IMR-90 (cell line): Measurements from ENCODE around the gene IL18BP. TPM values are rescaled to one million over a fixed set of nuclear protein-coding genes. Genes with fewer than 3 reads are reported as not detected.

ENCODE experiments used
- ATAC-seq: fragments of 200-7000 bp; cut with Tn5 transposase; 2 replicates; pipeline ENCODE4 v1.9.1; 2020; ENCODE audit warnings: low read depth, mild to moderate bottlenecking, moderate library complexity
- BruUV-seq: library from RNA; stranded (reverse); fragments of 400-500 nt; replicated peaks from 2 replicates; lab custom pipeline; 2021; lab: Mats Ljungman, UMichigan
- CTCF ChIA-PET: fragments of 300-600 bp; formaldehyde crosslinking; extraction: SDS; loops from one replicate; lab custom pipeline; 2021; ENCODE audit warnings: antibody characterized with exemption; lab: Yijun Ruan, JAX
- POLR2A ChIA-PET: fragments of 300-600 bp; sonication (Branson Sonifier 250); formaldehyde crosslinking; loops from one replicate; lab custom pipeline; 2022; ENCODE audit warnings: antibody characterized with exemption; ENCODE audit not compliant: unreplicated experiment; lab: Charles Lee
- DNase-seq: peaks from one replicate; pipeline ENCODE4 v3.0.0; 2013
- H2AFZ ChIP-seq: replicated peaks from 2 replicates; pipeline ENCODE3; 2013; ENCODE audit warnings: low read length, mild to moderate bottlenecking; ENCODE audit not compliant: poor library complexity
- H2AK5ac ChIP-seq: 2 replicates; pipeline ENCODE4 v1.6.1; 2013; ENCODE audit warnings: low read depth, low read length, inconsistent platforms
- H2AK9ac ChIP-seq: replicated peaks from 2 replicates; pipeline ENCODE3; 2013; ENCODE audit warnings: mild to moderate bottlenecking, low read depth, low read length, moderate library complexity; ENCODE audit not compliant: poor library complexity
- H2BK120ac ChIP-seq: 2 replicates; pipeline ENCODE4 v1.6.1; 2013; ENCODE audit warnings: low read depth, low read length, inconsistent platforms
- H2BK15ac ChIP-seq: 3 replicates; pipeline ENCODE4 v1.6.1; 2013; ENCODE audit warnings: low read depth, low read length, inconsistent platforms
- H2BK20ac ChIP-seq: 2 replicates; pipeline ENCODE4 v1.6.1; 2013; ENCODE audit warnings: low read depth, mild to moderate bottlenecking, inconsistent platforms, low read length, moderate library complexity
- H2BK5ac ChIP-seq: 2 replicates; pipeline ENCODE4 v1.6.1; 2013; ENCODE audit warnings: mild to moderate bottlenecking, low read depth, low read length, inconsistent platforms; ENCODE audit not compliant: poor library complexity, severe bottlenecking
- H3K14ac ChIP-seq: replicated peaks from 2 replicates; pipeline ENCODE4 v1.6.1; 2013; ENCODE audit warnings: low read depth, low read length, inconsistent platforms
- H3K18ac ChIP-seq: 2 replicates; pipeline ENCODE4 v1.6.1; 2013; ENCODE audit warnings: low read depth, low read length, control low read depth
- H3K23ac ChIP-seq: 2 replicates; pipeline ENCODE4 v1.6.1; 2013; ENCODE audit warnings: low read depth, low read length, inconsistent platforms
- H3K27ac ChIP-seq: 2 replicates; pipeline ENCODE4 v1.5.1; 2013; ENCODE audit warnings: mild to moderate bottlenecking, control low read depth, low read length; ENCODE audit not compliant: insufficient read depth
- H3K27me3 ChIP-seq: 2 replicates; pipeline ENCODE4 v1.6.1; 2013; ENCODE audit warnings: low read length; ENCODE audit not compliant: control insufficient read depth, insufficient read depth
- H3K36me3 ChIP-seq: 2 replicates; pipeline ENCODE4 v1.6.1; 2013; ENCODE audit warnings: low read length, mixed read lengths; ENCODE audit not compliant: control insufficient read depth, insufficient read depth
- H3K4ac ChIP-seq: 2 replicates; pipeline ENCODE4 v1.6.1; 2013; ENCODE audit warnings: low read depth, low read length, inconsistent platforms
- H3K4me1 ChIP-seq: 2 replicates; pipeline ENCODE4 v1.6.1; 2013; ENCODE audit warnings: low read length, mixed read lengths; ENCODE audit not compliant: control insufficient read depth, insufficient read depth
- H3K4me2 ChIP-seq: 2 replicates; pipeline ENCODE4 v1.6.1; 2013; ENCODE audit warnings: low read depth, mild to moderate bottlenecking, control low read depth, low read length, moderate library complexity
- H3K4me3 ChIP-seq: 2 replicates; pipeline ENCODE4 v1.5.1; 2013; ENCODE audit warnings: low read depth, mild to moderate bottlenecking, control low read depth, low read length, moderate library complexity; ENCODE audit not compliant: insufficient read depth
- H3K56ac ChIP-seq: 2 replicates; pipeline ENCODE4 v1.6.1; 2013; ENCODE audit warnings: low read length, inconsistent platforms; ENCODE audit not compliant: insufficient read depth; ENCODE audit errors: extremely low read depth
- H3K79me1 ChIP-seq, 2 experiments: 2 replicates each; pipeline ENCODE4 v1.6.1; 2013; ENCODE audit warnings: low read length in 2 of 2, inconsistent platforms in 1 of 2, low read depth in 1 of 2
- H3K9ac ChIP-seq: 2 replicates; pipeline ENCODE4 v1.6.1; 2013; ENCODE audit warnings: low read depth, low read length, control low read depth
- H3K9me1 ChIP-seq: 2 replicates; pipeline ENCODE4 v1.6.1; 2013; ENCODE audit warnings: low read length, inconsistent platforms; ENCODE audit not compliant: insufficient read depth
- H3K9me3 ChIP-seq: 2 replicates; pipeline ENCODE4 v1.6.1; 2013; ENCODE audit warnings: low read length; ENCODE audit not compliant: control insufficient read depth, insufficient read depth
- H4K20me1 ChIP-seq: 2 replicates; pipeline ENCODE4 v1.6.1; 2013; ENCODE audit warnings: low read length, inconsistent platforms; ENCODE audit not compliant: insufficient read depth
- H4K5ac ChIP-seq: 2 replicates; pipeline ENCODE4 v1.6.1; 2013; ENCODE audit warnings: mild to moderate bottlenecking, low read depth, low read length, control low read depth
- H4K8ac ChIP-seq, 2 experiments: 2 replicates each; pipeline ENCODE4 v1.6.1; 2013; ENCODE audit warnings: low read depth in 2 of 2, low read length in 2 of 2, control low read depth in 1 of 2, inconsistent platforms in 1 of 2
- H4K91ac ChIP-seq: 2 replicates; pipeline ENCODE4 v1.6.1; 2013; ENCODE audit warnings: low read depth, low read length, inconsistent platforms; ENCODE audit not compliant: insufficient read depth
- BHLHE40 ChIP-seq: fragments of 150-350 bp; IDR thresholded peaks from 2 replicates; pipeline ENCODE4 v1.6.1; 2016; ENCODE audit warnings: mild to moderate bottlenecking, low read depth, low read length
- CEBPB ChIP-seq: IDR thresholded peaks from 2 replicates; pipeline ENCODE4 v1.6.1; 2012; ENCODE audit warnings: low read depth, low read length, improper control_type of control experiment
- CHD1 ChIP-seq: IDR thresholded peaks from 2 replicates; pipeline ENCODE4 v1.6.1; 2012; ENCODE audit warnings: low read depth, low read length, improper control_type of control experiment
- CTCF ChIP-seq: conservative IDR thresholded peaks from 2 replicates; pipeline ENCODE4 v1.5.1; 2012; ENCODE audit warnings: mild to moderate bottlenecking, low read depth, low read length, improper control_type of control experiment
- ELK1 ChIP-seq: fragments of 150-350 bp; IDR thresholded peaks from 2 replicates; pipeline ENCODE4 v1.6.1; 2016; ENCODE audit warnings: low read depth, mild to moderate bottlenecking, low read length, moderate library complexity, borderline replicate concordance
- FOS ChIP-seq: fragments of 150-350 bp; IDR thresholded peaks from 2 replicates; pipeline ENCODE4 v1.6.1; 2016; ENCODE audit warnings: low read depth, low read length
- MAFK ChIP-seq: IDR thresholded peaks from 2 replicates; pipeline ENCODE4 v1.6.1; 2012; ENCODE audit warnings: low read depth, low read length, improper control_type of control experiment
- MAZ ChIP-seq: IDR thresholded peaks from 2 replicates; pipeline ENCODE4 v1.6.1; 2012; ENCODE audit warnings: low read depth, mild to moderate bottlenecking, low read length, improper control_type of control experiment, moderate library complexity, borderline replicate concordance
- MXI1 ChIP-seq: IDR thresholded peaks from 2 replicates; pipeline ENCODE4 v1.6.1; 2012; ENCODE audit warnings: low read depth, mild to moderate bottlenecking, low read length, moderate library complexity, borderline replicate concordance
- NFE2L2 ChIP-seq: fragments of 150-350 bp; IDR thresholded peaks from 2 replicates; pipeline ENCODE4 v1.6.1; 2016; ENCODE audit warnings: low read depth, mild to moderate bottlenecking, low read length
- POLR2A ChIP-seq: IDR thresholded peaks from 2 replicates; pipeline ENCODE4 v1.6.1; 2012; ENCODE audit warnings: mild to moderate bottlenecking, low read depth, low read length
- RAD21 ChIP-seq: IDR thresholded peaks from 2 replicates; pipeline ENCODE4 v1.6.1; 2012; ENCODE audit warnings: low read length, improper control_type of control experiment
- RCOR1 ChIP-seq: IDR thresholded peaks from 2 replicates; pipeline ENCODE4 v1.6.1; 2012; ENCODE audit warnings: mild to moderate bottlenecking, low read length, improper control_type of control experiment; ENCODE audit not compliant: insufficient replicate concordance
- RFX5 ChIP-seq: IDR thresholded peaks from 2 replicates; pipeline ENCODE4 v1.8.0; 2012; ENCODE audit warnings: low read depth, mild to moderate bottlenecking, low read length, moderate library complexity
- SMC3 ChIP-seq: fragments of 150-350 bp; IDR thresholded peaks from 2 replicates; pipeline ENCODE4 v1.6.1; 2016; ENCODE audit warnings: low read depth, mild to moderate bottlenecking, antibody characterized with exemption, low read length, moderate library complexity
- USF2 ChIP-seq: fragments of 150-350 bp; IDR thresholded peaks from 2 replicates; pipeline ENCODE4 v1.6.1; 2017; ENCODE audit warnings: mild to moderate bottlenecking, antibody characterized with exemption, low read length, low read depth
- WGBS, 2 experiments: methylation state at CpG; one replicate each; pipeline versions ENCODE4 v1.1.5 to v1.1.7; 2013; ENCODE audit warnings: missing lambda C conversion rate in 2 of 2; ENCODE audit not compliant: insufficient read length in 1 of 2; ENCODE audit errors: extremely low coverage in 2 of 2; 5-methylcytosine and 5-hydroxymethylcytosine counted together
- dilution Hi-C: fragments of 300-500 bp; cut with HindIII; formaldehyde crosslinking; loops from one replicate; pipeline ENCODE4 v1.14.3; 2018; ENCODE audit warnings: low sequenced_read_pairs; ENCODE audit not compliant: unreplicated experiment
- in situ Hi-C: fragments of 300-500 bp; cut with MboI; formaldehyde crosslinking; loops from 3 replicates; pipeline ENCODE4 v1.14.3; 2019; ENCODE audit warnings: low sequenced_read_pairs, inconsistent platforms, mixed read lengths
- intact Hi-C: fragments of 100-400 bp; cut with micrococcal nuclease; formaldehyde crosslinking; loops from 2 replicates; pipeline ENCODE4 v1.10.0; 2022
- polyA plus RNA-seq, 3 experiments: library from polyadenylated mRNA; depleted of rRNA; stranded (reverse); fragments of >200 nt; gene quantifications; 2 replicates each; pipeline ENCODE4 v1.2.3, GENCODE V29; 2012; ENCODE audit warnings: low replicate concordance in 1 of 3
- total RNA-seq: library from RNA; depleted of rRNA; stranded (reverse); fragments of >200 nt; gene quantifications from 2 replicates; pipeline ENCODE4 v1.2.3, GENCODE V29; 2012

The IL18BP gene
- total and polyA plus RNA-seq, 2 of the 4 experiments (the other 2 are of a cell fraction), result 0.90 to 3.2 TPM

- POLR2A ChIA-PET, result interaction anchor here (0.6 kb wide), 1 partner anchor 236 kb away, joined by 4 read pairs; no protein-coding TSS in a partner anchor
- no CpG with 5 or more reads among the region's 1 CpG for WGBS, 2 experiments
These were observed 31.9 kb downstream of the IL18BP start for GRCh38 chr11:72030472-72031045.

More at GRCh38 chr11:72030472-72031045, 31.9 kb downstream of the IL18BP start:
- Histone ChIP-seq H3K27me3 (no peaks in the 10 kb centered on the region), H2BK15ac (no peak overlapping the region), H2AFZ (no peak overlapping the region), H4K20me1 (peaks cover 28% of the 10 kb centered on the region), H3K79me1 (peaks cover 32 to 72% of the 10 kb centered on the region in 2 experiments), H3K18ac (no peak overlapping the region), H3K4me3 (no peak overlapping the region), H2BK20ac (no peak overlapping the region), H4K91ac (no peak overlapping the region), H3K23ac (no peak overlapping the region), H3K36me3 (peaks cover 48% of the 10 kb centered on the region), H2BK5ac (no peak overlapping the region), H3K9ac (no peak overlapping the region), H4K8ac (no peak overlapping the region), H3K4ac (no peak overlapping the region), H2AK9ac (no peak overlapping the region), H2AK5ac (no peak overlapping the region), H2BK120ac (no peak overlapping the region), H3K56ac (no peak overlapping the region), H4K5ac (no peak overlapping the region), H3K14ac (no peak overlapping the region), H3K9me1 (no peaks in the 10 kb centered on the region), H3K4me1 (peaks cover 5% of the 10 kb centered on the region), H3K9me3 (no peaks in the 10 kb centered on the region), H3K27ac (no peak overlapping the region), H3K4me2 (no peak overlapping the region)
- dilution Hi-C loops (no loop called here), in situ Hi-C loops (no loop called here), intact Hi-C loops (no loop called here)
- TF ChIP-seq CHD1 (no peak), USF2 (no peak), BHLHE40 (no peak), ELK1 (no peak), MAFK (no peak), MAZ (no peak), NFE2L2 (no peak), RFX5 (no peak), POLR2A (no peak), RCOR1 (no peak), CTCF (no peak), SMC3 (no peak), RAD21 (no peak), FOS (no peak), MXI1 (no peak), CEBPB (no peak)
- DNase-seq (no peak), ATAC-seq (no peak)
- BruUV-seq, result no TSS peak
- CTCF ChIA-PET, result no interaction called here
